Cardiac fibroblast (primary cell): ENCODE data around the gene MCF2L.
A peak's percentile ranks its signal among the peaks of the same experiment; 100 is the strongest.
"Not testable (repeated sequence)": the region's sequence is repeated elsewhere in the genome, so short reads cannot be mapped to it uniquely, and the experiment has no call there.

ENCODE experiments used
- DNase-seq, 2 donors: peaks; one replicate each; pipeline versions ENCODE4 v3.0.0 to v3.0.0-alpha.2; 2010; ENCODE audit warnings: low read depth in 2 of 2
- H3K4me3 ChIP-seq, 2 donors: replicated peaks in 1 of 2; 1 replicate in 1 of 2; 2 replicates in 1 of 2; pipeline ENCODE4 v1.5.1; 2011; ENCODE audit warnings: low read depth in 2 of 2, low read length in 2 of 2, mild to moderate bottlenecking in 2 of 2, moderate library complexity in 1 of 2
- TF ChIP-seq, protein P1 (sequence below): IDR thresholded peaks from one replicate; pipeline ENCODE4 v1.5.1; 2011; ENCODE audit warnings: low read depth, mild to moderate bottlenecking, low read length, inconsistent platforms

MCF2L gene

DNA sequence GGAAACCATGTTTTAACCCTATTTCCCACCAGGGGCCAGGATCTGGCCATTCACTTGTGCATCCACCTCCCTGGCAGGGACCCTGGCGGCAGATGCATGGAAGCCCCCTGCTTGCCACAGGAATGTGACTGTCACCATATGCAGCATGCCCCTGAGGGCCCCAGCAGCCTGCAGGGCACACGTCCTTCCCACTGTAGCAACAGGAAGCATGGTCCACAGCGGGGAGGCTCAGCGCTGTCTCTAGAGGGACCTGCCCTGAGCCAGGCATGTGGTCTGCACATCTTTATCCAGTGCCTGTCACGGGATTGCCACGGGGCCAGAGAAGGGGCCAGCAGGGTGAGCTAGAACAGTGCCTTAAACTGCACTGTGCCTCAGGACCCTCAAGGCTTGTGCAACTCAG is 34.9 kb upstream of the MCF2L start:
- DNase-seq, result no peak
- no peak overlapping the region for H3K4me3 ChIP-seq
- TF ChIP-seq, protein P1, sequence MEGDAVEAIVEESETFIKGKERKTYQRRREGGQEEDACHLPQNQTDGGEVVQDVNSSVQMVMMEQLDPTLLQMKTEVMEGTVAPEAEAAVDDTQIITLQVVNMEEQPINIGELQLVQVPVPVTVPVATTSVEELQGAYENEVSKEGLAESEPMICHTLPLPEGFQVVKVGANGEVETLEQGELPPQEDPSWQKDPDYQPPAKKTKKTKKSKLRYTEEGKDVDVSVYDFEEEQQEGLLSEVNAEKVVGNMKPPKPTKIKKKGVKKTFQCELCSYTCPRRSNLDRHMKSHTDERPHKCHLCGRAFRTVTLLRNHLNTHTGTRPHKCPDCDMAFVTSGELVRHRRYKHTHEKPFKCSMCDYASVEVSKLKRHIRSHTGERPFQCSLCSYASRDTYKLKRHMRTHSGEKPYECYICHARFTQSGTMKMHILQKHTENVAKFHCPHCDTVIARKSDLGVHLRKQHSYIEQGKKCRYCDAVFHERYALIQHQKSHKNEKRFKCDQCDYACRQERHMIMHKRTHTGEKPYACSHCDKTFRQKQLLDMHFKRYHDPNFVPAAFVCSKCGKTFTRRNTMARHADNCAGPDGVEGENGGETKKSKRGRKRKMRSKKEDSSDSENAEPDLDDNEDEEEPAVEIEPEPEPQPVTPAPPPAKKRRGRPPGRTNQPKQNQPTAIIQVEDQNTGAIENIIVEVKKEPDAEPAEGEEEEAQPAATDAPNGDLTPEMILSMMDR, result no peak

DNA sequence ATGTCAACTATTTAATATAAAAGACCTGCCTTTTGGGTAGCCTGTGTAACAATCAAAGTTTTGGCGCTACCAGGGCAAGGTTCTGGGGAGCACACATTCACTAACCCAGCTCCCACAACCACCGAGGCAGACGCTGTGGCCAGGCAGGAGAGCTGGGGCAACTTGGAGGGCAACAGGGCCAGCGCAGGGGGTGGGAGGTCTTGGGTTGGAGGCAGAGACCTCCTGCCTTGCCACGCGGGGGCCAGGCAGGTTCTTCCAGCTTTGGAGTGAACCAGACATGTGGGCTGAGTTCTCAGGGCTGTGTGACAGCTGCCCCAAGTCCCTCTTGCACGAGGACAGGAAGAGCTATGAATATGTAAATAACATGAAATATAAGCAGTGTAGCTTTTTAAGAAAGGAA is 30.3 kb upstream of the MCF2L start:
- TF ChIP-seq, protein P1, result no peak
- no peak for DNase-seq
- H3K4me3 ChIP-seq, result no peak overlapping the region

DNA sequence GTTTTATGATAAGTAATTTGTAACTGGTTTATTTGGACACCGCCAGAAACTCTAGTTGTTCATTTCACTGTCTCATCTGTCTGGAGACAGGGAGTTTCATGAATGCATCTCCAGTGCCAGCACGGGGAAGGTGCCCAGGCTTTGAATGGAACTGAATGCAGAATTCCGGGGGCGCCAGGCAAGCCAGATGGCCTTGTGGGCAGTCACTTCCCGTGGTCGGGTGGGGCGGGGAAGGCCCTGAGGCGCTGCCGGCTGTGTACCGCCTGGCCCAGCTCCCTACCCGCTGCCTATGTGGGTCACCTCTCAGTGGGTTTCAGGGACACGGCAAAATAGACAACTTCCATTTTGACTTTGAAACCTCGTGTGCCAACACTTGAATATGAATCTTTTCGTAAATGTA is 28.8 kb upstream of the MCF2L start:
- no peak overlapping the region for H3K4me3 ChIP-seq
- TF ChIP-seq, protein P1, result no peak
- no peak for DNase-seq

DNA sequence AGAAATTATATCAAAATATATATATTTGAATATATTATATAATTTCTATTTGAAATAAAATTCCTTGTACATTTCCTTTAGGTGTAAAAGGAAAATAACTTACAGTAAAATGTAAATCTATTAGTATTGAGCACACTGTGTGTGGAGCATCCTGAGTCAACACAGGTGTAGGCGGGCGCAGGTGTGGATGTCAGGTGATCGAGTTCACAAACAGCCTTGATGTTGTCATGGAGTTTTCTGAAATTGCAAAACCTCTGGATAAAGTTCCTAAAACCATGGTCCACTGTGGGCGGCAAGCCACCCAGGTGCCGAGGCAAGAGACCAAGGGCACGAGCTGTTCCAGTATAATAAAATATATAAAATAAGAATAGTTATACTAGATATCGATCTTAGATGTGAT is 27.7 kb upstream of the MCF2L start:
- no peak overlapping the region for H3K4me3 ChIP-seq
- TF ChIP-seq, protein P1, result no peak
- no peak for DNase-seq

DNA sequence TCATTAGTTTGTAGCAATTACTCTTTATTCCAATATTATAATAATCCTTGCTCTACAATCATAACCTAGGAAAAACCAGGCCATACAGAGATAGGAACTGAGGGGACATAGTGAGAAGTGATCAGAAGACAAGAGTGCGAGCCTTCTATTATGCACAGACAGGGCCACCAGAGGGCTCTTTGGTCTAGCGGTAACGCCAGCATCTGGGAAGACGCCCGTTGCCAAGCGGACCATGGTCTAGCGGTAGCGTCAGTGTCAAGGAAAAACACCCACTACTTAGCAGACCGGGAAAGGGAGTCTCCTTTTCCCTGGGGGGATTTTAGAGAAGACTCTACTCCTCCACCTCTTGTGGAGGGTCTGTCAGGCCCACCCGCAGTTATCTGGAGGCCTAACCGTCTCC is 27.2 kb upstream of the MCF2L start:
- peak in 1 of 2 donors; percentile 7 for DNase-seq
- H3K4me3 ChIP-seq, result not testable (repeated sequence)

DNA sequence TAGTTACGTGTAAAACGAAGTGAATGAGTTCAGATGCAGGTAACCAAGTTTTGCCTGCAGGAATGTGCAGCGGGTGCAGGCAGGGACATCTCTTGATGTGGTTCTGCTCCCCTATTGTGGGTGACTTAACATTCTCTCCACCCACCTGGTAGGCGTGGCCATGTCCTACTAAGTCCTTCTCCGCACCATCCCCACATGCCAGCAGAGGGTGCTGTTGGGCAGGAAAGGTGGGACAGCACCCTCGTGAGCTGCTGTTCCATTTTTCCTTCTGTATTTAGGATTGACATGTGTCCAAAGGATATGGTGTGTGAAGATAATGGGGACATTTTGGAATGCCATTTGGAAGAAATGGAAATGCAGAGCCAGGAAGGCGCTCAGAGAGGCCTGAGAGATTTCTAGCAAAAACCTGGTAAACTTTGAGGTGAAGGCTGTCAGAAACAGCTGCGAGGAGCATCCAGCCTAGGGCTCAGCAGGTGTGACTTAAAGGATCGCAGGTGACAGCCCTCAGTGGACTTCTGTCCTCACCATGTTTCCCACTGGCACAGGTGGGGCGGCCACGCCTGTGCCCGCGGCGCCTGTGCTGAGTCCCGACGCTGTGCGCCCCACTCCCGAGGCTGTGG is 26.2 kb upstream of the MCF2L start:
- TF ChIP-seq, protein P1, result peak; percentile 98
- peak; percentile 94 to 95 for DNase-seq
- peak overlapping the region; percentile 23 to 52 for H3K4me3 ChIP-seq

DNA sequence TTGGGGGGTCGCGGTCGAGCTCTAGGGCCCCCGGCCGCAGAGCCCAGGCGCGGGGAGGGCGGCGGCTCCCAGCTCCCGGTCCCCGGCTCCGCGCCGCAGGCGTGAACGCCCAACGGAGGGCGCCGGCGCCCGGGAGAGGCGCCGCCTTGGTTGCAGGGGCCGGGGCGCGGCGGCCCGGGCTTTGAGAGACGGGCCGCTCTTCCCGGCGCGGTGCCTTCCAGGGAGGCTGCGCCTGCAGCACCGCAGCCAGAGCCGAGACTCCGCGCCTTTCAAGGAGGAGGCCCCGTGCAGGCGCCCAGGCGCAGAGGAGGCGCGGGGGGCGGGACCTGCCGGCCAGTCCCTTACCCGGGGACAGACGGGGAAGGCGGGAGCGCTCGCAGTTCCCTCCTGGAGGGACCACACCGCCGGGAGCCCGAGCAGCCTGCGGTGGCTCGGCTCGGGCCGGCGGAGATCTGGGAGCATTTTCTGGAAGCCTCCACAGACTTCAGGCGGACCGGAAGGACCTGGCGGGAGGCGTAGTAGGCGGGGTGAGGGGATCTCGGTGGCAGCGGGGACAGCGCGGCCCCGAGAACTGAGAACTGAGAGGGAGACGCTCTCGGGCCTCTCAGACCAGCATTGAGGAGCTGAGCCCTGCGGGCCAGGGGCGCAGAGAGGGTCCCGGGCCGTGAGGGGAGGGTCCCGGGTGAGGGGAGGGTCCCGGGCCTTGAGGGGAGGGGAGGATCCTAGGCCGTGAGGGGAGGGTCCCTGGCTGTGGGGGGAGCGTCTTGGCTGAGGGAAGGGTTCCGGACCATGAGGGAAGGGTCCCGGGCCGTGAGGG is 25.5 kb upstream of the MCF2L start:
- H3K4me3 ChIP-seq, result peak overlapping the region; percentile 44 to 52
- TF ChIP-seq, protein P1, result no peak
- peak; percentile 18 to 20 for DNase-seq
